DND-41 (cell line): ENCODE results near the gene GNPTG.

Experiments
- ATAC-seq: fragments of 200-7000 bp; cut with Tn5 transposase; 3 replicates; pipeline ENCODE4 v1.9.1; 2021; ENCODE audit warnings: low read depth; ENCODE audit not compliant: insufficient read depth
- DNase-seq: peaks from one replicate; pipeline ENCODE4 v3.0.0-alpha.2; 2020
- H2AFZ ChIP-seq: 2 replicates; pipeline ENCODE4 v1.6.0; 2012; ENCODE audit warnings: low read depth, low read length
- H3K27ac ChIP-seq: 2 replicates; pipeline ENCODE4 v1.5.1; 2012; ENCODE audit warnings: low read length, inconsistent platforms
- H3K27me3 ChIP-seq: fragments of 200-600 bp; sonication (generic); 2 replicates; pipeline ENCODE4 v1.6.0; 2012; ENCODE audit warnings: low read length, mild to moderate bottlenecking, inconsistent platforms; ENCODE audit not compliant: insufficient read depth, poor library complexity
- H3K36me3 ChIP-seq: 2 replicates; pipeline ENCODE4 v1.5.1; 2012; ENCODE audit warnings: low read length, inconsistent platforms; ENCODE audit not compliant: insufficient read depth
- H3K4me1 ChIP-seq: 2 replicates; pipeline ENCODE4 v1.5.1; 2012; ENCODE audit warnings: mild to moderate bottlenecking, low read length; ENCODE audit not compliant: insufficient read depth
- H3K4me2 ChIP-seq: 2 replicates; pipeline ENCODE4 v1.6.0; 2012; ENCODE audit warnings: mild to moderate bottlenecking, moderate library complexity, low read length, inconsistent platforms; ENCODE audit not compliant: insufficient read depth
- H3K4me3 ChIP-seq, 2 experiments: fragments of 200-600 bp in 1 of 2; shearing (Covaris generic) in 1 of 2; 2 replicates each; pipeline ENCODE4 v1.5.1; 2012 to 2016; ENCODE audit warnings: inconsistent platforms in 2 of 2, low read length in 2 of 2, mild to moderate bottlenecking in 2 of 2, low read depth in 1 of 2, moderate library complexity in 1 of 2
- H3K79me2 ChIP-seq: 2 replicates; pipeline ENCODE4 v1.6.0; 2012; ENCODE audit warnings: low read length, inconsistent platforms; ENCODE audit not compliant: insufficient read depth
- H3K9ac ChIP-seq: 2 replicates; pipeline ENCODE4 v1.6.0; 2012; ENCODE audit warnings: low read depth, mild to moderate bottlenecking, inconsistent platforms, low read length, moderate library complexity
- H3K9me3 ChIP-seq: 2 replicates; pipeline ENCODE4 v1.5.1; 2012; ENCODE audit warnings: low read length, moderate library complexity, mild to moderate bottlenecking, inconsistent platforms; ENCODE audit not compliant: insufficient read depth, severe bottlenecking
- H4K20me1 ChIP-seq: 2 replicates; pipeline ENCODE4 v1.6.0; 2012; ENCODE audit warnings: low read length; ENCODE audit not compliant: insufficient read depth
- EZH2 ChIP-seq: IDR thresholded peaks from 3 replicates; pipeline ENCODE4 v1.6.1; 2012; ENCODE audit warnings: borderline replicate concordance, low read depth, mild to moderate bottlenecking, moderate library complexity, low read length, inconsistent platforms; ENCODE audit not compliant: severe bottlenecking
- TF ChIP-seq, protein P1 (sequence below): IDR thresholded peaks from 2 replicates; pipeline ENCODE4 v1.5.1; 2012; ENCODE audit warnings: borderline replicate concordance, low read length, moderate library complexity, mild to moderate bottlenecking; ENCODE audit not compliant: poor library complexity, severe bottlenecking; ENCODE audit errors: extremely low read depth

Gene GNPTG

DNA sequence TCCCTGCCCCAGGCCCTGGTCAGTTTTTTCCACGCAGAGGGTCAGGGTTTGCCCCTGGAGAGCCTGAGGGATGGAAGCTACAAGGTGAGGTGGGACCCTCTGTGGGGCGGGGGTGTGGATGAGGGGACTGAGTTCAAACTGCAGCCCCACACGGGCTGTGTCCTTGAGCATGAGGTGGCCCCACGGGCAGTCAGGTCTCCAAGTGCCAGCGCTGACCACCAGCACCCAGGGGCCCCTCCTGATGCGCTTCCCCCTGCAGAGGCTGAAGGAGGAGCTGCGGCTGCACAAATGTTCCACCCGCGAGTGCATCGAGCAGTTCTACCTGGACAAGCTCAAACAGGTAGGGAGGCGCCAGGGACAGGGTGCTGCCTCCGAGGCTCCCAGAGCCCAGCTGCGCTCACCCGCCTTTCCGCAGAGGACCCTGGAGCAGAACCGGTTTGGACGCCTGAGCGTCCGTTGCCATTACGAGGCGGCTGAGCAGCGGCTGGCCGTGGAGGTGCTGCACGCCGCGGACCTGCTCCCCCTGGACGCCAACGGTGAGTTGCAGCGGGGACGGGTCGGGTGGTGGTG, 4.4 kb upstream of the GNPTG start:
- Histone ChIP-seq H3K79me2 (peaks cover 28% of the 10 kb centered on the region), H3K4me1 (peaks cover 50% of the 10 kb centered on the region), H3K36me3 (peaks cover 35% of the 10 kb centered on the region), H3K9me3 (no peaks in the 10 kb centered on the region), H3K4me2 (no peak overlapping the region), H3K27me3 (no peaks in the 10 kb centered on the region), H4K20me1 (peaks cover 29% of the 10 kb centered on the region), H3K9ac (no peak overlapping the region), H3K27ac (no peak overlapping the region), H3K4me3 (no peak overlapping the region), H2AFZ (no peak overlapping the region)
- ATAC-seq, result no peak
- TF ChIP-seq EZH2, result no peak
- TF ChIP-seq, protein P1, sequence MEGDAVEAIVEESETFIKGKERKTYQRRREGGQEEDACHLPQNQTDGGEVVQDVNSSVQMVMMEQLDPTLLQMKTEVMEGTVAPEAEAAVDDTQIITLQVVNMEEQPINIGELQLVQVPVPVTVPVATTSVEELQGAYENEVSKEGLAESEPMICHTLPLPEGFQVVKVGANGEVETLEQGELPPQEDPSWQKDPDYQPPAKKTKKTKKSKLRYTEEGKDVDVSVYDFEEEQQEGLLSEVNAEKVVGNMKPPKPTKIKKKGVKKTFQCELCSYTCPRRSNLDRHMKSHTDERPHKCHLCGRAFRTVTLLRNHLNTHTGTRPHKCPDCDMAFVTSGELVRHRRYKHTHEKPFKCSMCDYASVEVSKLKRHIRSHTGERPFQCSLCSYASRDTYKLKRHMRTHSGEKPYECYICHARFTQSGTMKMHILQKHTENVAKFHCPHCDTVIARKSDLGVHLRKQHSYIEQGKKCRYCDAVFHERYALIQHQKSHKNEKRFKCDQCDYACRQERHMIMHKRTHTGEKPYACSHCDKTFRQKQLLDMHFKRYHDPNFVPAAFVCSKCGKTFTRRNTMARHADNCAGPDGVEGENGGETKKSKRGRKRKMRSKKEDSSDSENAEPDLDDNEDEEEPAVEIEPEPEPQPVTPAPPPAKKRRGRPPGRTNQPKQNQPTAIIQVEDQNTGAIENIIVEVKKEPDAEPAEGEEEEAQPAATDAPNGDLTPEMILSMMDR, result no peak
- no peak for DNase-seq

DNA sequence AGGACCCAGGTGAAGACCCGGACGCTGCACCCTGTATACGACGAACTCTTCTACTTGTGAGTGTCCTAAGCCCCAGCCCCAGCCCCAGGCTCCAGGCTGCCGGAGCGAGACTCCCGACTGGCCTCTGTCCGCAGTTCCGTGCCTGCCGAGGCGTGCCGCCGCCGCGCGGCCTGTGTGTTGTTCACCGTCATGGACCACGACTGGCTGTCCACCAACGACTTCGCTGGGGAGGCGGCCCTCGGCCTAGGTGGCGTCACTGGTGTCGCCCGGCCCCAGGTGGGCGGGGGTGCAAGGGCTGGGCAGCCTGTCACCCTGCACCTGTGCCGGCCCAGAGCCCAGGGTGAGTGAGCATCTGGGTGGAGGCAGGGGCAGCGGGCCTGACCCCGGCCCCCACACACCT, 3.8 kb upstream of the GNPTG start:
- no peak for ATAC-seq

DNA sequence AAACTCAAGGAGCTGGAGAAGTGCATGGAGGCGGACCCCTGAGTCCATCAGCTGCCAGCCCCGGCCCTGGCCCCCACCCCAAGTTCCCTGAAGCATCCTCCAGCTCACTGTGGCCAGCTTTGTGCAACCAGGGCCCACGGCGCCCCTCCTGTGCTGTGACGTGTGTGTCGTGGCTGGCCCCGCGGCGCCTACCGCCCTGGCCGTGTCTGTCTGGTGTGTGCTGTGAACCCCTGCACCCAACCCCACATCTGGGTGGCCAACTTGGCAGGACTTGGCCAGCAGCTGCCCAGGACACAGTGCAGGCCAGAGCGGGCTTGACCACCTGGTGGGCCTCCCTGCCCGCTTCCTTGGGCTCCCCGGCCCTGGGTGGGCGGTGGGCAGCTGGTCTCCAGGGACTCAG, 3.3 kb upstream of the GNPTG start:
- no peak for DNase-seq
- Histone ChIP-seq H3K4me2 (no peak overlapping the region), H3K27me3 (no peaks in the 10 kb centered on the region), H2AFZ (no peak overlapping the region), H3K79me2 (peaks cover 39% of the 10 kb centered on the region), H3K9ac (no peak overlapping the region), H3K36me3 (peaks cover 35% of the 10 kb centered on the region), H4K20me1 (peaks cover 24% of the 10 kb centered on the region), H3K4me1 (peaks cover 50% of the 10 kb centered on the region), H3K4me3 (no peak overlapping the region), H3K27ac (no peak overlapping the region), H3K9me3 (no peaks in the 10 kb centered on the region)
- TF ChIP-seq, protein P1, result no peak
- TF ChIP-seq EZH2, result no peak
- ATAC-seq, result no peak

More for the DNA sequence above, 3.8 kb upstream of the GNPTG start:
- Histone ChIP-seq H3K4me3 (no peak overlapping the region), H3K9me3 (no peaks in the 10 kb centered on the region), H3K79me2 (peaks cover 34% of the 10 kb centered on the region), H3K4me2 (no peak overlapping the region), H3K4me1 (peaks cover 50% of the 10 kb centered on the region), H2AFZ (no peak overlapping the region), H3K9ac (no peak overlapping the region), H4K20me1 (peaks cover 27% of the 10 kb centered on the region), H3K27me3 (no peaks in the 10 kb centered on the region), H3K36me3 (peaks cover 35% of the 10 kb centered on the region), H3K27ac (no peak overlapping the region)
- TF ChIP-seq, protein P1, result no peak
- TF ChIP-seq EZH2, result no peak
- no peak for DNase-seq

DNA sequence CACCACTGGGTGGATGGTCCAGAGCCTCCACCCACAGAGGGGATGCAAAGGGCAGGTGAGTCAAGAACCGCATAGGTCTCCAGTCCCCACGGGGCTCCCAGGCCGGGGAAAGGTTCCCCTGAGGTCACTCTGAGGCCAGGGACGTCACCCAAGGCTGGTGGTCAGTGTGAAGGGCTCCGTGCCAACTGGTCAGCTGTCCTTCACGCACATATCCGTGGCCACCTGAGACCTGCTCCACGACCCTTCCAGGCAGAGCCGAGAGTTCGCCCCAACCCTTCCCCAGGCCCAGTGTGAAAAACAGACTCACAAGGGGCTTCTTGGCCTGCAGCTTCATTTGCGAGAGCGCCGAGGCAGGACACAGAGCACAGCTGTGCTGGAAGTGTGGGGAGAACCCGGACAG, 2.8 kb upstream of the GNPTG start:
- H3K27me3 ChIP-seq, result no peaks in the 10 kb centered on the region
- H3K79me2 ChIP-seq, result peaks cover 44% of the 10 kb centered on the region
- DNase-seq (no peak), ATAC-seq (no peak)
- no peak overlapping the region for H3K4me3 ChIP-seq
- no peak overlapping the region for H3K4me2 ChIP-seq
- H3K36me3 ChIP-seq, result peaks cover 35% of the 10 kb centered on the region
- no peak overlapping the region for H3K9ac ChIP-seq
- TF ChIP-seq, protein P1, result no peak
- TF ChIP-seq EZH2, result no peak
- H3K27ac ChIP-seq, result no peak overlapping the region
- H3K4me1 ChIP-seq, result peaks cover 50% of the 10 kb centered on the region
- H4K20me1 ChIP-seq, result peaks cover 24% of the 10 kb centered on the region
- no peaks in the 10 kb centered on the region for H3K9me3 ChIP-seq
- H2AFZ ChIP-seq, result no peak overlapping the region
